ENCODE measurements around the gene TTLL9. TPM values are rescaled to one million over a fixed set of nuclear protein-coding genes. Genes with fewer than 3 reads are reported as not detected.

The TTLL9 gene
- polyA plus RNA-seq, 1 donor (not counting 4 experiments of a cell fraction or from before 2014, with no cell fraction given): not detected

- dilution Hi-C loops (cut with MboI; ENCODE audit: extremely low pct_ligation_motif_present, low sequenced_read_pairs): no loop called here
- DNase-seq (ENCODE audit: low read depth, low spot score) (no peak), FAIRE-seq (no peak)
Measured at GRCh38 chr20:31907046-31907445, 36.6 kb downstream of the TTLL9 start.

GRCh38 chr20:31908016-31908415 is 37.6 kb downstream of the TTLL9 start:
- DNase-seq (ENCODE audit: low read depth, low spot score): no peak
- Histone ChIP-seq H3K4me3 (ENCODE audit: control insufficient read depth in 2 of 3, extremely low read depth in 1 of 3, insufficient read depth in 2 of 3, low read depth in 1 of 3, low read length in 3 of 3) (no peak overlapping the region), H3K27ac (ENCODE audit: control insufficient read depth, insufficient read depth, low read length) (no peak overlapping the region), H3K9me3 (ENCODE audit: control insufficient read depth, low read depth, low read length) (no peaks in the 10 kb centered on the region), H2AFZ (ENCODE audit: control insufficient read depth, low read length) (no peak overlapping the region), H3K9me1 (ENCODE audit: control insufficient read depth, extremely low read depth, insufficient read depth, low read length) (no peaks in the 10 kb centered on the region), H3K4me2 (ENCODE audit: control insufficient read depth, extremely low read depth, insufficient read depth, low read depth, low read length) (no peak overlapping the region), H4K20me1 (ENCODE audit: control insufficient read depth, extremely low read depth, insufficient read depth, low read length) (no peaks in the 10 kb centered on the region), H3K36me3 (ENCODE audit: control insufficient read depth in 2 of 2, extremely low read depth in 1 of 2, insufficient read depth in 2 of 2, low read length in 2 of 2) (no peaks in the 10 kb centered on the region), H3K4me1 (ENCODE audit: control insufficient read depth, extremely low read depth, insufficient read depth, low read length) (peaks cover 10% of the 10 kb centered on the region), H3K79me2 (ENCODE audit: control insufficient read depth, insufficient read depth, low read length) (no peaks in the 10 kb centered on the region), H3K9ac (ENCODE audit: control insufficient read depth, extremely low read depth, insufficient read depth, low read length) (no peak overlapping the region), H3K27me3 (ENCODE audit: control insufficient read depth, extremely low read depth, insufficient read depth, low read length) (no peaks in the 10 kb centered on the region)
- TF ChIP-seq EZH2 (IDR thresholded peaks at IDR 0.05; ENCODE audit: low read length): no peak
- TF ChIP-seq CTCF (optimal IDR thresholded peaks at IDR 0.05 in 1 of 3, IDR thresholded peaks at IDR 0.05 in 1 of 3, conservative IDR thresholded peaks at IDR 0.05 in 1 of 3; ENCODE audit: extremely low read depth in 1 of 3, insufficient read depth in 2 of 3, low read length in 3 of 3): no peak
- FAIRE-seq: no peak
- dilution Hi-C loops (cut with MboI; ENCODE audit: extremely low pct_ligation_motif_present, low sequenced_read_pairs): no loop called here

More at GRCh38 chr20:31907046-31907445, 36.6 kb downstream of the TTLL9 start:
- no peak overlapping the region for H2AFZ ChIP-seq (ENCODE audit: control insufficient read depth, low read length)
- no peak overlapping the region for H3K4me3 ChIP-seq (ENCODE audit: control insufficient read depth in 2 of 3, extremely low read depth in 1 of 3, insufficient read depth in 2 of 3, low read depth in 1 of 3, low read length in 3 of 3)
- no peaks in the 10 kb centered on the region for H3K9me1 ChIP-seq (ENCODE audit: control insufficient read depth, extremely low read depth, insufficient read depth, low read length)
- peaks cover 10% of the 10 kb centered on the region for H3K4me1 ChIP-seq (ENCODE audit: control insufficient read depth, extremely low read depth, insufficient read depth, low read length)
- no peaks in the 10 kb centered on the region for H3K9me3 ChIP-seq (ENCODE audit: control insufficient read depth, low read depth, low read length)
- H3K79me2 ChIP-seq (ENCODE audit: control insufficient read depth, insufficient read depth, low read length): no peaks in the 10 kb centered on the region
- H3K9ac ChIP-seq (ENCODE audit: control insufficient read depth, extremely low read depth, insufficient read depth, low read length): no peak overlapping the region
- H3K36me3 ChIP-seq (ENCODE audit: control insufficient read depth in 2 of 2, extremely low read depth in 1 of 2, insufficient read depth in 2 of 2, low read length in 2 of 2): no peaks in the 10 kb centered on the region
- TF ChIP-seq EZH2 (IDR thresholded peaks at IDR 0.05; ENCODE audit: low read length) (no peak), CTCF (optimal IDR thresholded peaks at IDR 0.05 in 1 of 3, IDR thresholded peaks at IDR 0.05 in 1 of 3, conservative IDR thresholded peaks at IDR 0.05 in 1 of 3; ENCODE audit: extremely low read depth in 1 of 3, insufficient read depth in 2 of 3, low read length in 3 of 3) (no peak)
- no peaks in the 10 kb centered on the region for H4K20me1 ChIP-seq (ENCODE audit: control insufficient read depth, extremely low read depth, insufficient read depth, low read length)
- no peaks in the 10 kb centered on the region for H3K27me3 ChIP-seq (ENCODE audit: control insufficient read depth, extremely low read depth, insufficient read depth, low read length)
- H3K4me2 ChIP-seq (ENCODE audit: control insufficient read depth, extremely low read depth, insufficient read depth, low read depth, low read length): no peak overlapping the region
- H3K27ac ChIP-seq (ENCODE audit: control insufficient read depth, insufficient read depth, low read length): no peak overlapping the region
